ENCODE measurements around the gene ANKRD63.

The ANKRD63 gene

GRCh38 chr15:40263024-40263754, 19.7 kb downstream of the ANKRD63 start:
- no peak for DNase-seq (ENCODE audit: low read depth in 2 of 3, low spot score in 2 of 3)

- DNase-seq (ENCODE audit: low read depth in 2 of 3, low spot score in 2 of 3), result no peak
These were observed 23.8 kb downstream of the ANKRD63 start for GRCh38 chr15:40259021-40259420.

- DNase-seq (ENCODE audit: low read depth in 2 of 3, low spot score in 2 of 3), result no peak
These were observed 24.3 kb downstream of the ANKRD63 start for GRCh38 chr15:40258544-40258943.

GRCh38 chr15:40257656-40258450, 25.0 kb downstream of the ANKRD63 start:
- DNase-seq (ENCODE audit: low read depth in 2 of 3, low spot score in 2 of 3), result no peak

- DNase-seq (ENCODE audit: low read depth in 2 of 3, low spot score in 2 of 3), result no peak
These were observed 26.1 kb downstream of the ANKRD63 start for GRCh38 chr15:40256638-40257235.

GRCh38 chr15:40255033-40255432, 27.8 kb downstream of the ANKRD63 start:
- DNase-seq (ENCODE audit: low read depth in 2 of 3, low spot score in 2 of 3), result no peak

- DNase-seq (ENCODE audit: low read depth in 2 of 3, low spot score in 2 of 3), result no peak
These were observed 28.4 kb downstream of the ANKRD63 start for GRCh38 chr15:40254452-40254851.

- DNase-seq (ENCODE audit: low read depth in 2 of 3, low spot score in 2 of 3), result no peak
These were observed 29.6 kb downstream of the ANKRD63 start for GRCh38 chr15:40253167-40253790.

- no peak for DNase-seq (ENCODE audit: low read depth in 2 of 3, low spot score in 2 of 3)
These were observed 30.3 kb downstream of the ANKRD63 start for GRCh38 chr15:40252438-40253166.

GRCh38 chr15:40252141-40252437, 30.8 kb downstream of the ANKRD63 start:
- DNase-seq (ENCODE audit: low read depth in 2 of 3, low spot score in 2 of 3), result no peak

- no peak for DNase-seq (ENCODE audit: low read depth in 2 of 3, low spot score in 2 of 3)
These were observed 31.3 kb downstream of the ANKRD63 start for GRCh38 chr15:40251486-40252140.

GRCh38 chr15:40250771-40251483, 31.9 kb downstream of the ANKRD63 start:
- DNase-seq (ENCODE audit: low read depth in 2 of 3, low spot score in 2 of 3), result no peak

- DNase-seq (ENCODE audit: low read depth in 2 of 3, low spot score in 2 of 3), result no peak
These were observed 32.6 kb downstream of the ANKRD63 start for GRCh38 chr15:40250304-40250656.

- DNase-seq (ENCODE audit: low read depth in 2 of 3, low spot score in 2 of 3), result no peak
These were observed 33.2 kb downstream of the ANKRD63 start for GRCh38 chr15:40249477-40250303.

- no peak for DNase-seq (ENCODE audit: low read depth in 2 of 3, low spot score in 2 of 3)
These were observed 34.7 kb downstream of the ANKRD63 start for GRCh38 chr15:40248006-40248783.

- DNase-seq (ENCODE audit: low read depth in 2 of 3, low spot score in 2 of 3), result no peak
These were observed 35.4 kb downstream of the ANKRD63 start for GRCh38 chr15:40247406-40247971.

GRCh38 chr15:40246496-40247280, 36.2 kb downstream of the ANKRD63 start:
- no peak for DNase-seq (ENCODE audit: low read depth in 2 of 3, low spot score in 2 of 3)
